Osteocyte (in vitro differentiated cells): ENCODE measurements around the gene FBXO4. TPM values are rescaled to one million over a fixed set of nuclear protein-coding genes. Genes with fewer than 3 reads are reported as not detected.

Source experiments
- DNase-seq: peaks from one replicate; pipeline ENCODE4 v3.0.0; 2021; ENCODE audit warnings: mixed read lengths; ENCODE audit not compliant: unreplicated experiment; ENCODE audit errors: extremely low spot score
- H3K27ac Mint-ChIP-seq: one replicate; pipeline ENCODE4 v1.8.0; 2021; ENCODE audit warnings: mild to moderate bottlenecking, mixed read lengths; ENCODE audit not compliant: unreplicated experiment
- H3K27me3 Mint-ChIP-seq: one replicate; pipeline ENCODE4 v1.8.0; 2021; ENCODE audit warnings: mixed read lengths; ENCODE audit not compliant: unreplicated experiment
- H3K36me3 Mint-ChIP-seq: one replicate; pipeline ENCODE4 v1.8.0; 2021; ENCODE audit warnings: mixed read lengths; ENCODE audit not compliant: unreplicated experiment
- H3K4me1 Mint-ChIP-seq: one replicate; pipeline ENCODE4 v1.8.0; 2021; ENCODE audit warnings: mixed read lengths; ENCODE audit not compliant: unreplicated experiment
- H3K4me3 Mint-ChIP-seq: one replicate; pipeline ENCODE4 v1.8.0; 2021; ENCODE audit warnings: mild to moderate bottlenecking, moderate library complexity, mixed read lengths; ENCODE audit not compliant: unreplicated experiment
- H3K9me3 Mint-ChIP-seq: one replicate; pipeline ENCODE4 v1.8.0; 2021; ENCODE audit warnings: mixed read lengths; ENCODE audit not compliant: unreplicated experiment
- CTCF ChIP-seq: fragments of 200-600 bp; sonication (generic); IDR thresholded peaks from 2 replicates; pipeline ENCODE4 v1.5.0; 2021; ENCODE audit warnings: antibody characterized with exemption, mild to moderate bottlenecking, moderate library complexity
- total RNA-seq: library from RNA; stranded (reverse); gene quantifications from 2 replicates; pipeline ENCODE4 v1.2.1, GENCODE V29; 2021

The FBXO4 gene
- total RNA-seq, 1 donor from 2014 or later: 4.2 TPM

- Mint-ChIP-seq H3K4me3 (no peak overlapping the region), H3K27me3 (no peaks in the 10 kb centered on the region), H3K9me3 (peaks cover 10% of the 10 kb centered on the region), H3K27ac (no peak overlapping the region), H3K4me1 (no peaks in the 10 kb centered on the region), H3K36me3 (no peaks in the 10 kb centered on the region)
- TF ChIP-seq CTCF: no peak
- DNase-seq: no peak
These were observed 41.5 kb downstream of the FBXO4 start for GRCh38 chr5:41966401-41967105.

- Mint-ChIP-seq H3K27me3 (no peaks in the 10 kb centered on the region), H3K4me3 (no peak overlapping the region), H3K4me1 (no peaks in the 10 kb centered on the region), H3K27ac (no peak overlapping the region), H3K36me3 (no peaks in the 10 kb centered on the region), H3K9me3 (peaks cover 16% of the 10 kb centered on the region)
- no peak for DNase-seq
- TF ChIP-seq CTCF: no peak
These were observed 42.3 kb downstream of the FBXO4 start for GRCh38 chr5:41967401-41967800.

GRCh38 chr5:41968153-41968723 lies 43.2 kb downstream of the FBXO4 start:
- no peaks in the 10 kb centered on the region for H3K4me1 Mint-ChIP-seq
- no peak overlapping the region for H3K4me3 Mint-ChIP-seq
- H3K36me3 Mint-ChIP-seq: no peaks in the 10 kb centered on the region
- H3K9me3 Mint-ChIP-seq: peaks cover 21% of the 10 kb centered on the region
- H3K27me3 Mint-ChIP-seq: no peaks in the 10 kb centered on the region
- DNase-seq: no peak
- TF ChIP-seq CTCF: no peak
- no peak overlapping the region for H3K27ac Mint-ChIP-seq

- no peak for TF ChIP-seq CTCF
- Mint-ChIP-seq H3K4me1 (no peaks in the 10 kb centered on the region), H3K27ac (no peak overlapping the region), H3K9me3 (peaks cover 21% of the 10 kb centered on the region), H3K36me3 (no peaks in the 10 kb centered on the region), H3K27me3 (peaks cover 2% of the 10 kb centered on the region), H3K4me3 (no peak overlapping the region)
- DNase-seq: no peak
These were observed 48.0 kb downstream of the FBXO4 start for GRCh38 chr5:41973087-41973486.

- H3K4me1 Mint-ChIP-seq: no peaks in the 10 kb centered on the region
- peaks cover 2% of the 10 kb centered on the region for H3K27me3 Mint-ChIP-seq
- no peak overlapping the region for H3K27ac Mint-ChIP-seq
- H3K4me3 Mint-ChIP-seq: no peak overlapping the region
- TF ChIP-seq CTCF: no peak
- DNase-seq: no peak
- H3K36me3 Mint-ChIP-seq: no peaks in the 10 kb centered on the region
- H3K9me3 Mint-ChIP-seq: peaks cover 19% of the 10 kb centered on the region
These were observed 48.8 kb downstream of the FBXO4 start for GRCh38 chr5:41973887-41974286.
